HL-60 (cell line): Measurements from ENCODE around the gene GAREM1.

ENCODE experiments used
- DNase-seq, 2 experiments: peaks; one replicate each; pipeline ENCODE4 v3.0.0-alpha.2; 2010 to 2020; ENCODE audit warnings: low read depth in 1 of 2, low spot score in 1 of 2
- H3K27ac ChIP-seq: fragments of 250-450 bp; sonication (Bioruptor Pico); replicated peaks from 2 replicates; pipeline ENCODE4 v1.5.1; 2020; ENCODE audit warnings: mild to moderate bottlenecking, moderate library complexity
- H3K27me3 ChIP-seq: fragments of 250-450 bp; sonication (Bioruptor Pico); 2 replicates; pipeline ENCODE4 v1.5.1; 2021; ENCODE audit warnings: mild to moderate bottlenecking, moderate library complexity; ENCODE audit not compliant: insufficient read depth, poor library complexity, severe bottlenecking
- H3K4me3 ChIP-seq: replicated peaks from 2 replicates; pipeline ENCODE4 v1.5.1; 2011; ENCODE audit warnings: mild to moderate bottlenecking, control low read depth, low read length; ENCODE audit not compliant: insufficient read depth
- CTCF ChIP-seq: IDR thresholded peaks from one replicate; pipeline ENCODE4 v1.5.1; 2011; ENCODE audit warnings: low read length, control low read depth, inconsistent platforms; ENCODE audit not compliant: insufficient read depth
- GABPA ChIP-seq: IDR thresholded peaks from 2 replicates; pipeline ENCODE4 v1.6.1; 2012; ENCODE audit warnings: low read depth
- POLR2AphosphoS5 ChIP-seq: IDR thresholded peaks from 2 replicates; pipeline ENCODE4 v1.6.1; 2012; ENCODE audit warnings: low read depth
- REST ChIP-seq: IDR thresholded peaks from 2 replicates; pipeline ENCODE4 v1.6.1; 2012; ENCODE audit warnings: low read depth; ENCODE audit not compliant: insufficient replicate concordance
- SPI1 ChIP-seq: IDR thresholded peaks from 2 replicates; pipeline ENCODE4 v1.6.1; 2012; ENCODE audit warnings: low read depth, mild to moderate bottlenecking, borderline replicate concordance

GAREM1 gene

GRCh38 chr18:32328379-32328778, 142.3 kb downstream of the GAREM1 start:
- H3K27ac ChIP-seq, result no peak overlapping the region

GRCh38 chr18:32326450-32327308, 144.0 kb downstream of the GAREM1 start:
- TF ChIP-seq GABPA (no peak), SPI1 (no peak), CTCF (no peak), REST (no peak), POLR2AphosphoS5 (no peak)
- Histone ChIP-seq H3K4me3 (no peak overlapping the region), H3K27me3 (no peaks in the 10 kb centered on the region), H3K27ac (no peak overlapping the region)
- DNase-seq, result no peak

More at GRCh38 chr18:32328379-32328778, 142.3 kb downstream of the GAREM1 start:
- H3K4me3 ChIP-seq, result no peak overlapping the region
- H3K27me3 ChIP-seq, result no peaks in the 10 kb centered on the region
- TF ChIP-seq SPI1 (no peak), POLR2AphosphoS5 (no peak), GABPA (no peak), CTCF (no peak), REST (no peak)
- no peak for DNase-seq

GRCh38 chr18:32324181-32324580, 146.5 kb downstream of the GAREM1 start:
- Histone ChIP-seq H3K4me3 (no peak overlapping the region), H3K27ac (no peak overlapping the region), H3K27me3 (no peaks in the 10 kb centered on the region)
- no peak for DNase-seq
- TF ChIP-seq CTCF (no peak), POLR2AphosphoS5 (no peak), REST (no peak)
